Measurements from ENCODE around the gene CPZ. TPM values are rescaled to one million over a fixed set of nuclear protein-coding genes. Genes with fewer than 3 reads are reported as not detected.

The CPZ gene
- total RNA-seq, 1 experiment from 2014 or later, result 37.3 TPM

GRCh38 chr4:8656185-8656517 is 63.6 kb downstream of the CPZ start:
- H4K8ac ChIP-seq (replicated peaks; ENCODE audit: insufficient read length, low read depth, low read length), result no peak overlapping the region
- H3K36me3 Mint-ChIP-seq (ENCODE audit: insufficient read depth in 1 of 3, low read depth in 3 of 3), result no peaks in the 10 kb centered on the region
- no peaks in the 10 kb centered on the region for H3K4me1 ChIP-seq (ENCODE audit: insufficient read depth, low read length)
- H3K9ac ChIP-seq (ENCODE audit: extremely low read depth, insufficient read length, low read length), result no peak overlapping the region
- H3K27ac Mint-ChIP-seq, result peak overlapping the region in 1 of 3 experiments; percentile 54; a peak in 1 of 7 replicates
- H3K14ac ChIP-seq (ENCODE audit: insufficient read depth, low read length), result no peak overlapping the region
- H3K27me3 Mint-ChIP-seq (ENCODE audit: low read depth), result peaks cover 25% of the 10 kb centered on the region
- no peak overlapping the region for H2BK5ac ChIP-seq (ENCODE audit: insufficient read length, low read length)
- peak; percentile 21 for DNase-seq
- no peak overlapping the region for H3K27ac ChIP-seq (ENCODE audit: insufficient read length, low read depth, low read length)
- H3K4ac ChIP-seq (ENCODE audit: low read depth, low read length), result no peak overlapping the region
- no peaks in the 10 kb centered on the region for H3K79me1 ChIP-seq (ENCODE audit: insufficient read depth, low read depth, low read length, poor library complexity, severe bottlenecking)
- no peak overlapping the region for H2BK15ac ChIP-seq (ENCODE audit: low read depth, low read length)
- no peak overlapping the region for H4K5ac ChIP-seq (ENCODE audit: insufficient read length, low read depth, low read length)
- H3K23ac ChIP-seq (ENCODE audit: insufficient read length, low read depth, low read length), result no peak overlapping the region
- H3K4me2 ChIP-seq (ENCODE audit: insufficient read depth, insufficient read length, low read length), result no peak overlapping the region
- H4K20me1 ChIP-seq (ENCODE audit: control insufficient read depth, insufficient read depth, insufficient read length), result no peaks in the 10 kb centered on the region
- no peaks in the 10 kb centered on the region for H3K27me3 ChIP-seq (ENCODE audit: insufficient read depth, low read length)
- no peak overlapping the region for H2AK5ac ChIP-seq (ENCODE audit: insufficient read length, low read length)
- H4K91ac ChIP-seq (ENCODE audit: insufficient read length, low read depth, low read length), result no peak overlapping the region
- H3K18ac ChIP-seq (ENCODE audit: insufficient read length, low read depth, low read length), result no peak overlapping the region
- no peak overlapping the region for H2BK120ac ChIP-seq (ENCODE audit: low read depth, low read length, poor library complexity, severe bottlenecking)
- no peak overlapping the region for H2BK20ac ChIP-seq (ENCODE audit: low read depth, low read length, poor library complexity, severe bottlenecking)
- no peak overlapping the region for H3K4me3 Mint-ChIP-seq
- H3T11ph ChIP-seq (ENCODE audit: low read length), result no peak overlapping the region
- H2BK12ac ChIP-seq (ENCODE audit: insufficient read length, low read depth, low read length), result no peak overlapping the region
- no peaks in the 10 kb centered on the region for H3K23me2 ChIP-seq (ENCODE audit: insufficient read length, low read depth, low read length, poor library complexity, severe bottlenecking)
- H3K56ac ChIP-seq (ENCODE audit: insufficient read length, low read depth, low read length), result no peak overlapping the region
- H3K9me3 ChIP-seq (ENCODE audit: control insufficient read depth, low read depth, low read length), result no peaks in the 10 kb centered on the region
- H3K4me1 Mint-ChIP-seq, result peaks cover 7 to 8% of the 10 kb centered on the region in 2 experiments
- no peaks in the 10 kb centered on the region for H3K79me2 ChIP-seq (ENCODE audit: insufficient read depth, low read length)
- TF ChIP-seq, protein P1, sequence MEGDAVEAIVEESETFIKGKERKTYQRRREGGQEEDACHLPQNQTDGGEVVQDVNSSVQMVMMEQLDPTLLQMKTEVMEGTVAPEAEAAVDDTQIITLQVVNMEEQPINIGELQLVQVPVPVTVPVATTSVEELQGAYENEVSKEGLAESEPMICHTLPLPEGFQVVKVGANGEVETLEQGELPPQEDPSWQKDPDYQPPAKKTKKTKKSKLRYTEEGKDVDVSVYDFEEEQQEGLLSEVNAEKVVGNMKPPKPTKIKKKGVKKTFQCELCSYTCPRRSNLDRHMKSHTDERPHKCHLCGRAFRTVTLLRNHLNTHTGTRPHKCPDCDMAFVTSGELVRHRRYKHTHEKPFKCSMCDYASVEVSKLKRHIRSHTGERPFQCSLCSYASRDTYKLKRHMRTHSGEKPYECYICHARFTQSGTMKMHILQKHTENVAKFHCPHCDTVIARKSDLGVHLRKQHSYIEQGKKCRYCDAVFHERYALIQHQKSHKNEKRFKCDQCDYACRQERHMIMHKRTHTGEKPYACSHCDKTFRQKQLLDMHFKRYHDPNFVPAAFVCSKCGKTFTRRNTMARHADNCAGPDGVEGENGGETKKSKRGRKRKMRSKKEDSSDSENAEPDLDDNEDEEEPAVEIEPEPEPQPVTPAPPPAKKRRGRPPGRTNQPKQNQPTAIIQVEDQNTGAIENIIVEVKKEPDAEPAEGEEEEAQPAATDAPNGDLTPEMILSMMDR (conservative IDR thresholded peaks at IDR 0.05), result no peak
- H3K9me3 Mint-ChIP-seq, result peaks cover 0 to 7% of the 10 kb centered on the region in 2 experiments; a peak in 2 of 5 replicates
- WGBS (ENCODE audit: extremely low coverage, insufficient read length, low lambda C conversion rate), result no CpG with 5 or more reads among the region's 11 CpGs
- H2AFZ ChIP-seq (ENCODE audit: low read length), result no peak overlapping the region
